Vagina (tissue), 2 donors: ENCODE data around the gene NACC2.

ENCODE experiments used
- POLR2A ChIP-seq, 2 donors: fragments of 450-650 bp; IDR thresholded peaks; one replicate each; pipeline ENCODE4 v1.6.1; 2017; ENCODE audit warnings: antibody characterized with exemption in 2 of 2, mild to moderate bottlenecking in 2 of 2, moderate library complexity in 2 of 2
- POLR2AphosphoS5 ChIP-seq, 2 donors: sonication (generic); formaldehyde crosslinking; IDR thresholded peaks; one replicate each; pipeline ENCODE4 v1.9.0; 2017; ENCODE audit warnings: antibody characterized with exemption in 2 of 2, mild to moderate bottlenecking in 2 of 2, low read depth in 1 of 2; ENCODE audit not compliant: insufficient read depth in 1 of 2

DNA sequence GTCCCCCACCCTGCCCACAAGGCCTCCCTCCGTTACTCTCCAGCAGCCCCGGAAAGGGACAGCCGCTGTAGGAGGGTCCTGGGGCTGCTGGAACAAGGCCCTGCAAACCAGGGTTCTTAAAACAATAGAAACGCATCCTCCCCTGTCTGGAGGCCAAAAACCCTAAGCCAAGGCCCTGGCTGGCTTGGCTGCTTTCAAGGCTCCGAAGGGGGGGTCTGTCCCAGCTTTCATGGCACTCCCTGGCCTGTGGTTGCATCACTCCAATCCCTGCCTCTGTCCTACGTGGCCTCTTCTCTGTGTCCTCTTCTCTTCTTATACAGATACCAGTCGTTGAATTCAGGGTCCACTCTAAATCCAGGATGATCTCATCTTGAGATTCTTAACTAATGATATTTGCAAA is 126.5 kb downstream of the NACC2 start:
- TF ChIP-seq POLR2A (IDR thresholded peaks at IDR 0.05) (no peak), POLR2AphosphoS5 (IDR thresholded peaks at IDR 0.05; ENCODE audit: insufficient read depth in 1 of 2, low read depth in 1 of 2) (no peak)
